Stimulated activated CD4-positive, alpha-beta T cell treated with anti-CD3 and anti-CD28 coated beads, TNF-alpha, amount 100 ng/mL, for 48 hours (primary cell): ENCODE results near the gene TUBGCP2.

Experiments
- DNase-seq, 3 donors: peaks; one replicate each; pipeline ENCODE4 v3.0.0-alpha.2; 2020; ENCODE audit warnings: low read depth in 3 of 3

TUBGCP2 gene

DNA sequence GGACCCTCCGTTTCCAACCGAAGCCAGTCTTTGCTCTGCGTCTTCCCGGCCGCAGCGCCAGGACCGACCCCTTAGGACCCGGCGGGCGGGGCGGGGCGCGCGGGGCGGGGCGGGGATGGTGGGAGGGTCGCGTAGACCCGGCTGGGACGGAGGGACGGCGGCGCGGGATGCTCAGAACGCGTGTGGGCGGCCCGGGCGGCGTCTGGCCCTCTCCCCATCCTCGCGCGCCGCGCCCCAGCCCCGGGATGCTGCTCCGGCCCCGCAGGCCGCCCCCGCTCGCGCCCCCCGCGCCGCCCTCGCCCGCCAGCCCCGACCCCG lies 78.7 kb downstream of the TUBGCP2 start, which contains the start of gene UTF1:
TSS of gene UTF1 (plus strand) at position 174 of the 318 bp plus-strand sequence. CDS start at position 246, 72 bp downstream.
- no peak for DNase-seq

DNA sequence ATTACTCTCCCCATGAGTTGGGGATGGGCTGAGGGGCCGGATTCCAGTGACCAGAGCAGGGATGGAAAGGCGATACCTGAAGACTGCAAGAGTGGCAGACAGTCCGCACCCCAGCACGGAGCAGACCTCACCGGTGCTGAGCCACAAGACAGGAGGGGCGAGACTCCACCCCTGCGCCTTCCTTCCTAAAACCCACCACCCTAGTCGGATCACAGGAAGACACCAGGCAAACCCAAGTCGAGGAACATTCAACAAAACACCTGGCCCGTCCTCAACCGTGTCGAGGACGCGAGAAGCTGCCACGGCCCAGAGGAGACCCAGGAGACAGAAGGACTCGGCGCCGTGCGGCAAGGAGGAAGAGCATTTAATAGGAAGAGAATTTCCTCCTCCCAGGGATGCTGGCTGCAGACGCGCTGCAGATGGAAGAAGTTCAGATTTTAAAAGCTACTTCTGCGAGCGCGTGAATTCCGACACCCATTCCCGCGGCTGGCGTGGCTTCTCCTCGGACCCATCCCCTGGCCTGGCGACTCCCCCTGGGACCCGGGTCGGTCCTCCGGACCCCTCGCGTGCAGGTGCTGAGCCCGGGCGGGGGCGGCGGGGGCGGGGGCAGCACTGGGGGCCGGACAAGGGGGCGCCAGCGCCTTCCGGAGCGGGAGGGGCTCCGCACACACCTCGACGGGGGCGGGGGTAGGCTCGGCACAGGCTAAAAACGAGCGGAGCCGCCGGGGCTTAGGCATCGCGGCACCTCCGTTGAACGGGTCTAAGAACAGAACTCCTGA lies 79.2 kb downstream of the TUBGCP2 start:
- DNase-seq: no peak
